NCI-H128 (cell line): Measurements from ENCODE around the gene NNMT.
A peak's percentile ranks its signal among the peaks of the same experiment; 100 is the strongest.

ENCODE experiments used
- DNase-seq: peaks from one replicate; lab custom pipeline; 2025; ENCODE audit not compliant: unreplicated experiment; lab: John Stamatoyannopoulos, UW

The NNMT gene

DNA sequence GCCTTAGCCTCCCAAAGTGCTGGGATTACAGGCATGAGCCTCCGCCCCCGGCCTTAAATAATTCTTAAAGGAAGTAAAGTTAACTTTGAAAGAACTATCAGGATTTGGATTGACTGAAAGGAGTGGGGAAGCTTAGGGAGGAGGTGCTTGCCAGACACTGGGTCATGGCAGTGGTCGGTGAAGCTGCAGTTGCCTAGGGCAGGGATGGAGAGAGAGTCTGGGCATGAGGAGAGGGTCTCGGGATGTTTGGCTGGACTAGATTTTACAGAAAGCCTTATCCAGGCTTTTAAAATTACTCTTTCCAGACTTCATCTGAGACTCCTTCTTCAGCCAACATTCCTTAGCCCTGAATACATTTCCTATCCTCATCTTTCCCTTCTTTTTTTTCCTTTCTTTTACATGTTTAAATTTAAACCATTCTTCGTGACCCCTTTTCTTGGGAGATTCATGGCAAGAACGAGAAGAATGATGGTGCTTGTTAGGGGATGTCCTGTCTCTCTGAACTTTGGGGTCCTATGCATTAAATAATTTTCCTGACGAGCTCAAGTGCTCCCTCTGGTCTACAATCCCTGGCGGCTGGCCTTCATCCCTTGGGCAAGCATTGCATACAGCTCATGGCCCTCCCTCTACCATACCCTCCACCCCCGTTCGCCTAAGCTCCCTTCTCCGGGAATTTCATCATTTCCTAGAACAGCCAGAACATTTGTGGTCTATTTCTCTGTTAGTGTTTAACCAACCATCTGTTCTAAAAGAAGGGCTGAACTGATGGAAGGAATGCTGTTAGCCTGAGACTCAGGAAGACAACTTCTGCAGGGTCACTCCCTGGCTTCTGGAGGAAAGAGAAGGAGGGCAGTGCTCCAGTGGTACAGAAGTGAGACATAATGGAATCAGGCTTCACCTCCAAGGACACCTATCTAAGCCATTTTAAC is at the start of gene NNMT:
Gene NNMT (plus strand): TSS at position 724 of the 929 bp plus-strand sequence. CDS start 158 bp downstream, at position 882.
- DNase-seq, result no peak

DNA sequence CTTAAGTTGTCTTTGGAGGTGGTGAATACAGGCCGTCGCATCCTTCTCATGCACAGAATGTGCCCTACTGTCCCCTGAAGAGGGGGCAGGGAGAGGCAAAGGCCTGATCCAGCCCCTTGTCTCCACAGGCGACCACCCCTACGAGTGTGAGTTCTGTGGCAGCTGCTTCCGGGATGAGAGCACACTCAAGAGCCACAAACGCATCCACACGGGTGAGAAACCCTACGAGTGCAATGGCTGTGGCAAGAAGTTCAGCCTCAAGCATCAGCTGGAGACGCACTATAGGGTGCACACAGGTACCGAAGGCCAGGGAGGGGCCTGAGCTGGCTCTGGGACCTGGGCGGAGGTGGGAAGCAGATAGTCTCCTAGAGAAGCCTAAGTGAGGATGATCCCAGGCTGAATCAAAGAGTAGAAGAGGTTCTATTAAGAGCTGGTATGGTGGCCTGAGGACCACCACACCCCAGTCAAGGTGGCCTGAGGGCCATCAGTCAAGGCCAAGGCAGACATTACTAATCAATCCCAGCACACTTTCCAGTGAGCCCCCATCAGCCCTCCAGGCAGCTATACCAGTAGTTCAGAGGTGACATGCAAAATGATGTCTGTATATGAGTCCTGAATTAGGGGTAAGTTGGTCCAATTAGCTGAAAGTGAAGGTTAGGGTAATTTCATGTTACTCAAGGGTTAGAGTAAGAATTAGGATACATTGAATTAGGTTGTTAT is 49.0 kb upstream of the NNMT start:
- no peak for DNase-seq

DNA sequence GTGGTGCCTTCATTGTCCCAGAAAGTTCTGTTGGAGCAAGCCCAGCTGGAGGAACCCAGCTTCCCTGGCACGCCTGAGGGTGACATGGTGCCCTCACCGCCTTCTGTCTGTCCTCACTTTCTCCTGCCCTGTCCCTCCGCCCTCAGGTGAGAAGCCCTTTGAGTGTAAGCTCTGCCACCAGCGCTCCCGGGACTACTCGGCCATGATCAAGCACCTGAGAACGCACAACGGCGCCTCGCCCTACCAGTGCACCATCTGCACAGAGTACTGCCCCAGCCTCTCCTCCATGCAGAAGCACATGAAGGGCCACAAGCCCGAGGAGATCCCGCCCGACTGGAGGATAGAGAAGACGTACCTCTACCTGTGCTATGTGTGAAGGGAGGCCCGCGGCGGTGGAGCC is 46.0 kb upstream of the NNMT start:
- DNase-seq, result no peak

DNA sequence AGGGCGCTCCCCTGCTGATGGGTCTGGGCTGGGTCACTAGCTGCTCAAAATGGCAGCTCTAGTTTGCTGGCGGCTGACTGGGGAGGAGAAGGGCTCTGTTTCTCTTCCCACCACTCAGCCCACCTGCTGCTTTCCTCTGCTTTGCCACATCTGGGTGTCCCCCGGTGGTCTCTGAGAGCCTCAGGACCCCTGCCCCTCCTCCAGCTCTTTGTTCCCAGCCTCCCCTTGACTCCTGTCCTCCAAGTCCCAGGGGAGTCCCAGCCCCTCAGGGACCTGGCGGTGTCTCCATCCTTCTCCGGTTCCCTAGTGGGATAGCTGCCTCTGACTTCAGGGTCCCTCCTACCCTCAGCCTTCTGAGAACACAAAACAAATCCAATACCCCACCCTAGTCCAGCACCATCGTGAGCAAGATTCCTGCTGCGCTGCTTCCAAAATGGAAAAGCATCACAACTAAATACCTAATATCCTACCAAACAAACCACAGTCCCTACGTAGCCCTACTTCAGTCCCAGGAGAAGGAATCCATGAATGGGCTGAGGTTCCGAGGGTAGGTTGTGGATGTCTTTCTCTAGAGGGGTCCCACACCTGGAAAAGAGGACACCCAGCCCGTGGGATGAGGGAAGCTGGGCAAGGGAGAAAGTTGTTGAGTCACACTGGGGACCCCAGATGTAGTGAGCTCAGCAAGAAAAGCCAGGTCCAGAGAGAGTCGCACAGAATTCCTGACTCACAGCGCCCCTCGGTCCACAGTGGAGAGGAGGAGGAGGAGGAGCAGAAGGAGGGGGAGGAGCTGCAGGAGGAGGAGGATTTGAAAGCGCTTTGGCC is 45.0 kb upstream of the NNMT start:
- DNase-seq, result no peak

DNA sequence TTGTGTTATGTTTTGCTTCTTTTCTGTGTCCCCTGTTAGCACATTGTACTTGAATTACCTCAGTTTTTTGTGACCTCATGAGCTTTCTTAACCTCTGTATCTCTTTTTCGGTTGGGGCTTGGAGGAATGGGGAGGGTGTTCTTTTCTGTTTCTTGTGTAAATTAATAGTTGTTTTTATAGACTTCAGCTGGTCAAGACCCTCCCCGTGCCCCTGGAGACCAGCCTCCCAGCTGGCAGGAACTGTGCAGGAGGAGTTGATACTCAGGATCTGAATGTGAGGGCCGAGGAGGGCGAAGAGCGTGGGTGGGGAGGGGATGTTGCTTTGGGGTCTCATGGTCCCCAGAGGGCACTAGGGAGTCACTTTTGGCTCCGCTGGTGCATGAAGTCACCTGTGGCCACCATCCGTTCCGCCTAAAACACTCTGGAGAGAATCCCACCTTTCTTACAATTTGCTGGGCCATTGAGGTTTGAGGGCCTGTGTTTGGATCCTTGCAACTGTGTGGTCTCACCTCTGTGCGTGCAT is 44.3 kb upstream of the NNMT start:
- no peak for DNase-seq

DNA sequence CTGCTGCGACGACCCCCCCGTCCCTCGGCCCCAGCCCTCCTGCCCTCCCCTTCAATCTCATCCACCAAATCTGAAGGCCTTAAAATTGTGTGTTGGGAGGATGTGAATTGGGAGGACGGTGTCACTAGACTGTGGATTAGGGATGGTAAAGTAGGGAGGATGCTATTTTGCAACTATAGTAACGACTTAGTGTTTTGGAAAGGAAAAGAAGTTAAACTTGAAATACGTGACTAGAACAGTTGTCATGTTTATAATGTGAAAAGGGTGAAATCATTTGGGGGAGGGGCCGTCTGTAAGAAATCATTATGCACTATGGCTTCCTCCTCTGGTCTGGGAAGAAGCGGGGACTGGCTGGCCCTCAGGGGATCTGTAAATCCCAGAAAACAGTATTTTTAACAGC is 43.4 kb upstream of the NNMT start:
- DNase-seq, result no peak

DNA sequence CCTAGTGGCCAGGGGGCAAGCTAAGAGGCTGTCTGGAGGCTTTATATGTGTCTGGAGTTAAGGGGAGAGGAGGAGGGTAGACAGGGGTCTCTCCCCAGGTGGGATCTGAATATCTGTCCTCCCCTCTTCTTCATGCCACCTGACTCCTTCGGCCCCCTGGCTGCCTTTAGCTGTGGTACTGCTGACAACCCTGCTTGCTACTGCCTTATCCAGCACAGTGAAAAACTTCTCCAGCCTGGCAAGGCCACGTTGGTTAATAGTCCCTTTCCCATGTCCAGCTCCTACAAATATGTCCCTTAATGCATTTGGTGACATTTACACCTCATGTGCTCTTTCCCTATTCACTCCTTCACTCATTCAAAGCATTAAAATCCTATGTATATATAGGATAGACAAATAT is 42.4 kb upstream of the NNMT start:
- DNase-seq, result no peak

DNA sequence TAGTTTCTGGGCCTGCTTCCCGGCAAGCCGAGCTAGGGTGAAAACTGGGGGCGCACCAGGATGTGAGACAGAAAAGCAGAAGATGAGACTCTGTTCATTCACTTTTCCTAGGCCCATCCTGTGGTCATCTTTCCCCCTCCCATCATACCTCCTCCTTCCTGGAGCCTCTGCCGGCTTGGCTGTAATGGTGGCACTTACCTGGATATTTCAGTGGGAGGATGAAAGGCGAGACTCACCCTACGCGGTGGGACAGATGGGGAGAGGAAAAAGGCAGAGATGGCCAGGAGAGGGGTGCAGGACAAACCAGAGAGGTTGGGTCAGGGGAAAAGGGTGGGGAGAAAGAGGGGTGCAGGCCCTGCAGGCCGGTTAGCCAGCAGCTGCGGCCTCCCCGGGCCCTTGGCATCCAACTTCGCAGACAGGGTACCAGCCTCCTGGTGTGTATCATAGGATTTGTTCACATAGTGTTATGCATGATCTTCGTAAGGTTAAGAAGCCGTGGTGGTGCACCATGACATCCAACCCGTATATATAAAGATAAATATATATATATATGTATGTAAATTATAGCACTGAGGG is 41.5 kb upstream of the NNMT start:
- DNase-seq, result no peak

DNA sequence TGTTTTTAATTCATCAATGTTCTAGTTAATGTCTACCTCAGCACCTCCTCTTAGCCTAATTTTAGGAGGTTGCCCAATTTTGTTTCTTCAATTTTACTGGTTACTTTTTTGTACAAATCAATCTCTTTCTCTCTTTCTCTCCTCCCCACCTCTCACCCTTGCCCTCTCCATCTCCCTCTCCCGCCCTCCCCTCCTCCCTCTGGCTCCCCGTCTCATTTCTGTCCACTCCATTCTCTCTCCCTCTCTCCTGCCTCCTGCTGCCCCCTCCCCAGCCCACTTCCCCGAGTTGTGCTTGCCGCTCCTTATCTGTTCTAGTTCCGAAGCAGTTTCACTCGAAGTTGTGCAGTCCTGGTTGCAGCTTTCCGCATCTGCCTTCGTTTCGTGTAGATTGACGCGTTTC is 40.9 kb upstream of the NNMT start:
- no peak for DNase-seq

DNA sequence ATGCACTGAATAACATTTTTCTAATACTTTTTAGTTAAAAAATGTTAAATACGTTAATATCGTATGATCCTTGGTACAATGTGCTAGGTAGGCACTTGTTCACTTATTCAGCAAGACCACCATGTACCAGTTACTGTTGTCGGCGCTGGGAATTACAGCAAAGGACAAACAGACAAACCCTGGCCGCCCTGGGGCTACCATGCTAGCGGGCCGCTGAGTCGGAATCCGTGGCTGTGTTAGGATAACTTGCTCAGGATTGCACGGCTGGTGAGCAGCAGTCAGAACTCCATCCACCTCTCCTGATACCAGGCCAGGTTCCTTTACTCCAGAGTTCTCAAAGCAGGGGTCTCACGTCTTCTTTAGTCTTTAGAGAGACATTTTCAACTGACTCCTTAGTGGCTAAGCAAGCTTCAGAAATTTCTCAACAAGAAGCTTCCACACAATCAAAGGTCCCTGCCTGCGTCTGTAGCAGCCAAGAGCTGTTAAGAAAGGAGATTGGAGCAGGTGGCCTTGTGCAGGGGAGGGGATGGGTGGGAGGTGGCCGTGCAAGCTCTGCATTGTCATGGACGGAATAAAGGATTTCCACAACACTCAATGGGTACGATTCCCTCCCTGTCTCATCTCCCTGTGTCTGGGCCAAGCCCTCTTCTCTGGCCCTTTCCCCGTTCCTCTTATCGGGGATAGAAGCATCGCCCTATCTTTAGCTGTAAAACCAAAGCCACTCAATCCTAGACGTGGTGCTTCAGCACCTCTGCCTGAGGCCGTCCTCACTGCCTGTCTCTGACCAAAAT is 39.8 kb upstream of the NNMT start:
- no peak for DNase-seq

DNA sequence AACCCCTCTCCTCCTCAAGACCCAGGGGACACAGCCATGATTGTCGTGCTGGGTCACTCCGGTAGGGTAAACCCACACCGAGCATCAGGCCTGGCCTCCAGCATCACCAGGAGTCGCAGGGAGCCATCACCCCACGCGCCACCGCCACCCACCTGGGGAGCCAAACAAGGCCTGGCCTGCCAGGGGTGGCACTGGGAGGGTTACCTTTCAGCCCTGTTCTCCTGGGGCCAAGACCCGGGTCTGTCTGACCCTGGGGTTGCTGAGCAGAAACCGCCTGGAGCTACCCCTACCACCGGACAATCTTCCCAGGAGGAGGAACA is 39.3 kb upstream of the NNMT start:
- DNase-seq, result no peak

DNA sequence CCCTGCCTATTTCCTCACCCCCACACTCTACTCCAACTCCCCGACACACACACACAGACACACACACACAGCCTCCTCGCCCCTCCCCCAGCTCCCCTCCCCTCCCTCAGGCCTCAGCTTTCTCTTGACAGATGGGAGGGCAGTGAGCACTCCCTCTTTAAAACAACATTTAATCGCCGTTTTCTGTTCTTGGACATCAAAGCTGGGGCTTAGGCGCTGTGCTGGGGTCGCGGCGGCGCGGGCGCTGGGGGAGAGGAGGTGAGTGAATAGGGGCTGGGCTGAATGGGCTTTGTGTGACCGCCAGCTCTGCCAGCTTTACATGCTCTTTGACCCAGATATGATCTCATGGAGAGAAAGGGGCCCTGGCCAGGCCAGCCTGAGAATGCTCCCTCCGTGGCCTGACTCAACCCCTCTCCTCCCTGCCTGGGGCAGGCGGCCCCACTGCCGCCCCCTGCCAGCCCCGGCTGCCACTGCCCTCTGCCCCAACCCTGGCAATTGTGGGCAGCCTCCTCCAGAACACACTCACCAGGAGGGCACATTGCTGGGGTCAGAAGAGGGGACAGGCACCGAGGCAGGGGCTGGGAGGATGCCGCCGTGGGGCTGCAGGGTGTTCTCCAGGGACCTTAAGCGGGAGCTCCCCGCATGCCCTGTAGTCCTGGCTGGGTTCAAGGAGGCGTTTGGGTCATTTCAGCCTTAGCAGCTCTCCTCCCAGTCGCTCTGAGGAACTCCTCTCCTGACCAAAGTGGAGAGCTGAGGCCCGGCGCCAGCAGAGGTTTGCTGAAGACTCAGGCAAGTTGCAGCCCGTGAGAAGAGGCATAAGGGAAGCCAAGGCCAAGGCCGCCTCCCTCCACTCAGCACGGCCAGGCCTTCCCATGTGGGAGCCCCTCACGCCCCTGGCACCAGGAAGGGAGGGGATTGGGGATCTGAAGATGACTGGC is 38.3 kb upstream of the NNMT start:
- DNase-seq, result no peak

DNA sequence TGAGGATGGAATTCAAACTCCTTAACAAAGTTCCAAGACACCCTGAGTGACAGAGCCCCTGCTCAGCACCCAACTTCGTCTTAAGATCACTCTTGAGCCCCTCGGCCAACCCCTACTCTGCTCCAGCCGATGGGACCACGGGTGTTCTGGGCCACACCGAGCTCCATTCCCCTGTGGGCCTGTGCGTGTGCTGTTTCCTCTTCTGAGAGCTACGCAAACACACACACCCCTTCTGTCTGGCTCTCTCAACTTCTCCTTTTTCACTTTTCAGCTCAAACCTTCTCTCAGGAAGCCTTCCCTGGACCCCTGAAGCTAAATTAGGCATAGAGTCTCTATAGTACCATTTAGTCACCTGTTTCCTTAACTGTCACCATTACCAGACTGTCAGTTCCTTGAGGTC is 37.5 kb upstream of the NNMT start:
- no peak for DNase-seq

DNA sequence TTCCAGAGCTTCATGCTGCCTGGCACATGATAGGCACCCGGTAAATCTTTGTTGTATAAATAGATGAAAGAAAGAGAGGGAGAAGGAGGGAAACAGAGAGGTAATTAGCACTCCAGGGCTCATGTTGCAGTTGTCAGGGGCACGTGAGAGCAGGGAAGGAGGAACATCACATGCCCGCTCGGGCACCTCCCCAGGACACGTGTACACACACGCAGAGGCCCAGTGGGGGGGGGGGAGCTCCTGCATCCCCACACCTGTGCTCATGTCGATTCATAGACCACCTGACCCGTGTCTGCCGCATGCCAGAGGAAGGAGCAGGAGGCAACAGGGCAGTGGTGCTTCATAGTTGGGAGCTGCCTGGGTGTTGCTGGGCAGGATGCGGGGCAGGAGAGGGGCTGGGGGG is 37.1 kb upstream of the NNMT start:
- DNase-seq, result no peak

DNA sequence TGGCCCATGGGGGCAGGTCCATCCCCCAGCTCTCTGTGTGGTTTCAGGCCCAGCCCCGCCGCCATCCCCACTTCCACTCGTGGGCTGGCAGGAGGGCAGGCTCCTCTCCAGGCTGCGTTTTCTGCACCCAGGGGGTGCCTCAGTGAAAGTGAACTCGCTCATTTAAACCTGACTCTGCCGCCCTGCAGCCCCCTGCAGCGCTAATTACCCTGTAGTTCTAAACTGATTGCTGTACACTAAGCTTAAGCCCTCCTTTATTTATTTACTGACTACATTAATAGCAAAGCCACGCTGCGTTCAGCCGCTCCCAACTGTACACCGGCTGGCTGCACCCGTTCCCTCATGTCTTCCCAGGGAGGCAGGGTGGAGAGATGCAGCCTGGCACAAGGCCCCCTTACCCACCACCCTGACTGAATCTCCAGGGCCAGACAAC is 36.6 kb upstream of the NNMT start:
- peak; percentile 28 for DNase-seq

DNA sequence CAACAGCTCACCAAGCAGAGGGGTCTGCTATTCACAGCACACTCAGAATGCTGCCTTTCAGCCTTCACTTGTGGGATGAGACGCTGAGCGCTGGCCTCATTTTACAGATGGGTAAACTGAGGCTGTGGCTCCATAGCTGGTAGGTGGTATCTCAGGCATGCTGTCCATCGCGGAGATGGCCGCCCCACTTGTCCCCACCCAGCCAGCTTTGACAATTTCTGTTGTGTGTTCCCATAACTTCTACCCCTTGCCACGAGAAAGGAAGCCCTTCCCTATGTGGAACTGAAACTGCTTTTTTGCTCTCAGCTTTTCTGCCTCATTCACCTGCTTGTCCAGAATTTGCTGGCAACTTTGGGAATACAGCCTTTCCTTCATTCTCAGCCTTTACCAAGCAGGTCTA is 36.1 kb upstream of the NNMT start:
- DNase-seq, result no peak

DNA sequence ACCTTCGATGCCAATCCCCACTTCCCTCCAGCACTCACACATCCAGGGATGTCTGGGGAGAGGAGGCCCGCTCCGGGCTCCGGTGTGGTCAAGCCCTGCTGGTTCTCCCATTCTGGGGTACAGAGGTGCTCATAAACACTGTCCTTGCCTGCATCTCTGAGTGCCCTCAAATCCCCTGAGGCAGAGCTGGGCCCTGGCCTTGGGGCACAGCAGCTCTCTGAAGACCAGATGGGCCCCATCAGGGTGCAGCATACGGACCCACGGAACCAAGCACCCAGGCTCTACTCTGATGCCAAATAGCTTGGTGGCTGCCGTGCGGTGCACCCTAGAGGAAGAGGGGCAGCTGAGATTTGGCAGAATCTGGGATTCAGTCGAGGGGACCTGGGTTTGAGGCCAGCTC is 35.7 kb upstream of the NNMT start:
- no peak for DNase-seq

DNA sequence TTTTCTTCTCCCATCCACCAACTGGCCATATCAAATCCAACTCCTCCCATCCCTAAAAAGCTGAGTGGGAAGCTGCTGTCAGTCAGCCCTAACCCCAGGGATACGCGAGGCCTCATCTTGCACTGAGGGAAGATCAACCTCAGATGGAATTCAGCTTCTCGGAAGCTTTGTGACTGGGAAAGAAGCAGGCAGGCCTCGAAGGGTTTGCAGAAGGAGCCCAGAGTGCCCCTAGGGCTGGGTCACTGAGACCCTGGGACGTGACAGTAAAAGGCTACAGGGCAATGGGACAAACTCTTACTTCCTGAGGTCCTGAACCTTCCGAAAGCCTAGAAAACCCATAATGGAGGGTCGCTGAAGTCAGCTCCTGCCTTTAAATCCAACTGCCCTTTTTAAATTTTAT is 34.4 kb upstream of the NNMT start:
- no peak for DNase-seq
